Ramos (cell line): ENCODE measurements around the gene RTN4RL1.

Source experiments
- in situ Hi-C: fragments of 300-500 bp; cut with MboI; formaldehyde crosslinking; loops from one replicate; pipeline ENCODE4 v1.14.3; 2022; ENCODE audit warnings: low sequenced_read_pairs; ENCODE audit not compliant: unreplicated experiment

RTN4RL1 gene

GRCh38 chr17:2050300-2051060 is 25.3 kb upstream of the RTN4RL1 start:
- in situ Hi-C loops = no loop called here

GRCh38 chr17:2049333-2050299 is 24.5 kb upstream of the RTN4RL1 start:
- in situ Hi-C loops = loop anchor here (25.0 kb wide), 1 partner anchor 337 kb away; the partner anchor contains the start of genes TLCD2 and WDR81

- in situ Hi-C loops = loop anchor here (25.0 kb wide), 1 partner anchor 337 kb away; the partner anchor contains the start of genes TLCD2 and WDR81
Measured at GRCh38 chr17:2048805-2049204, 23.7 kb upstream of the RTN4RL1 start.

- in situ Hi-C loops = loop anchor here (25.0 kb wide), 1 partner anchor 335 kb away; the partner anchor contains the start of genes TLCD2 and WDR81
Measured at GRCh38 chr17:2047590-2047989, 22.5 kb upstream of the RTN4RL1 start.

- in situ Hi-C loops = loop anchor here (25.0 kb wide), 1 partner anchor 332 kb away; the partner anchor contains the start of genes TLCD2 and WDR81
Measured at GRCh38 chr17:2044263-2044894, 19.2 kb upstream of the RTN4RL1 start.

- in situ Hi-C loops = loop anchor here (25.0 kb wide), 1 partner anchor 331 kb away; the partner anchor contains the start of genes TLCD2 and WDR81
Measured at GRCh38 chr17:2043785-2044184, 18.7 kb upstream of the RTN4RL1 start.

GRCh38 chr17:2042933-2043332 is 17.8 kb upstream of the RTN4RL1 start:
- in situ Hi-C loops = loop anchor here (25.0 kb wide), 1 partner anchor 331 kb away; the partner anchor contains the start of genes TLCD2 and WDR81

- in situ Hi-C loops = loop anchor here (25.0 kb wide), 1 partner anchor 330 kb away; the partner anchor contains the start of genes TLCD2 and WDR81
Measured at GRCh38 chr17:2042390-2042847, 17.3 kb upstream of the RTN4RL1 start.

GRCh38 chr17:2041561-2042389 is 16.6 kb upstream of the RTN4RL1 start, which contains the start of gene OVCA2:
Gene OVCA2 (plus strand): TSS chr17:2042022. CDS start chr17:2042048, 26 bp downstream.
- in situ Hi-C loops = loop anchor here (25.0 kb wide), 1 partner anchor 329 kb away; the partner anchor contains the start of genes TLCD2 and WDR81

GRCh38 chr17:2040942-2041560 is 15.9 kb upstream of the RTN4RL1 start:
- in situ Hi-C loops = loop anchor here (25.0 kb wide), 1 partner anchor 329 kb away; the partner anchor contains the start of genes TLCD2 and WDR81

GRCh38 chr17:2040219-2040827 is 15.2 kb upstream of the RTN4RL1 start:
- in situ Hi-C loops = loop anchor here (25.0 kb wide), 1 partner anchor 328 kb away; the partner anchor contains the start of genes TLCD2 and WDR81

GRCh38 chr17:2037155-2037554 is 12.0 kb upstream of the RTN4RL1 start:
- in situ Hi-C loops = loop anchor here (10.0 to 25.0 kb wide), 2 partner anchors 122 to 325 kb away; partner anchors contain the start of genes TLCD2 and WDR81

GRCh38 chr17:2035541-2036488 is 10.7 kb upstream of the RTN4RL1 start:
- in situ Hi-C loops = loop anchor here (10.0 to 25.0 kb wide), 2 partner anchors 121 to 324 kb away; partner anchors contain the start of genes TLCD2 and WDR81

GRCh38 chr17:2034806-2035540 is 9.8 kb upstream of the RTN4RL1 start:
- in situ Hi-C loops = loop anchor here (10.0 to 25.0 kb wide), 2 partner anchors 120 to 323 kb away; partner anchors contain the start of genes TLCD2 and WDR81

GRCh38 chr17:2034157-2034556 is 9.0 kb upstream of the RTN4RL1 start:
- in situ Hi-C loops = loop anchor here (10.0 to 25.0 kb wide), 2 partner anchors 119 to 322 kb away; partner anchors contain the start of genes TLCD2 and WDR81
